Measurements from ENCODE around the gene RPS18. TPM values are rescaled to one million over a fixed set of nuclear protein-coding genes. Genes with fewer than 3 reads are reported as not detected.
A peak's percentile ranks its signal among the peaks of the same experiment; 100 is the strongest.

The RPS18 gene
- total and polyA plus RNA-seq, 7 donors = 1,108 to 4,446 (median 1,410) TPM

DNA sequence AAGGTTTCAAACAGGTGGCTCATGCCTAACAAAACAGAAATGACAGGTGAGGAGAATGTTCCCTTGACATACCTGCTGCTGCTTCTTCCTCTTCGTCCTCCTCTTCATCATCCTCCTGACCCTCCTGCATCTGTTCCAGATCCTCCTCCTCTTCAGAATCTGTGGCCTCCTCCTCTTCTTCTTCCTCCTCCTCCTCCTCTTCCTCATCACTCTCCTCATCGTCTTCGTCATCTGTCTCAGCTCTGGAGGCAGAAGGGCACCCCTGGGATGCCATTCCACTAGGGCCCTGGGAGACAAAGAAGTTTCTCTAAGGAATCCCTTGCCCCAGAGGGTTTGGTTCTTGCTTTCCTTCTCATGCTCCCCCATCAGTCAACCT is 48.1 kb downstream of the RPS18 start:
- H3K9me3 ChIP-seq = no peaks in the 10 kb centered on the region
- WGBS, 3 donors = 89 to 95% (median 90%) methylated on average over 3 of the region's 3 CpGs
- intact Hi-C loops (cut with DNase I) = no loop called here
- H3K36me3 ChIP-seq (ENCODE audit: insufficient read depth in 1 of 2, low read depth in 1 of 2) = peaks cover 11 to 32% of the 10 kb centered on the region in 2 donors
- DNase-seq (no peak), ATAC-seq (no peak)
- H3K27me3 ChIP-seq (ENCODE audit: insufficient read depth in 3 of 3, low read length in 2 of 3) = no peaks in the 10 kb centered on the region
- H3K4me1 ChIP-seq = peaks cover 46% of the 10 kb centered on the region
- no peak for TF ChIP-seq CTCF (IDR thresholded peaks at IDR 0.05)
- peak overlapping the region; percentile 11 for H3K4me3 ChIP-seq
- peak overlapping the region; percentile 30 for H3K27ac ChIP-seq

- intact Hi-C loops (cut with DNase I) = no loop called here
- Histone ChIP-seq H3K27ac (peak overlapping the region; percentile 30), H3K9me3 (no peaks in the 10 kb centered on the region), H3K4me3 (peak overlapping the region; percentile 80), H3K36me3 (ENCODE audit: insufficient read depth in 1 of 2, low read depth in 1 of 2) (peaks cover 11 to 32% of the 10 kb centered on the region in 2 donors), H3K27me3 (ENCODE audit: insufficient read depth in 3 of 3, low read length in 2 of 3) (no peaks in the 10 kb centered on the region), H3K4me1 (peaks cover 42% of the 10 kb centered on the region)
- WGBS, 3 donors = 65 to 72% (median 67%) methylated on average over 32 of the region's 32 CpGs
- DNase-seq = peak; percentile 81 to 82
- ATAC-seq = no peak
- TF ChIP-seq CTCF (IDR thresholded peaks at IDR 0.05) = no peak
Observed at GRCh38 chr6:33320315-33321181, 48.7 kb downstream of the RPS18 start.

DNA sequence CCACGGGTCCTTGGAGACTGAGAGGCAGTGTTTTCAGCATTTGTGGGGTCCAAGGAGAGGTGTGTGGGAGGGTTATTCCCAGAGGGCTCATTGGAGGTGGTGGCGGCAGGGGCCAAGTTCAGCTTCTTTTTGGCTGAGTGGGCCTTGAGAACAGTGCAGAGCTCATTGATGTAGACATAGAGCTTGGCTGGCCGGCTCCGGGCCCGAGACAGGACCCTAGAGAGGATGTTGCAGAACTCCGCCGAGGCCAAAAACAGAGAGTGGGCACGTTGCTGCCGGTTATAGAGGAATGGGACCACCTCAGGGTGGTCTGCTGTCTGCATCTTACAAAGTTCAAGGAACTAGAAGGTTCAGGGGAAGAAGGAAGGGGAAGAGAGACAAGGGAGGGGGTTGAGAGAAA is 49.4 kb downstream of the RPS18 start:
- TF ChIP-seq CTCF (IDR thresholded peaks at IDR 0.05) = no peak
- 65 to 69% (median 68%) methylated on average over 9 of the region's 9 CpGs for WGBS, 3 donors
- H3K4me3 ChIP-seq = peak overlapping the region; percentile 80
- no peak for ATAC-seq
- no peaks in the 10 kb centered on the region for H3K27me3 ChIP-seq (ENCODE audit: insufficient read depth in 3 of 3, low read length in 2 of 3)
- intact Hi-C loops (cut with DNase I) = no loop called here
- H3K4me1 ChIP-seq = peaks cover 42% of the 10 kb centered on the region
- peak overlapping the region; percentile 88 for H3K27ac ChIP-seq
- H3K9me3 ChIP-seq = no peaks in the 10 kb centered on the region
- H3K36me3 ChIP-seq (ENCODE audit: insufficient read depth in 1 of 2, low read depth in 1 of 2) = peaks cover 11 to 32% of the 10 kb centered on the region in 2 donors
- DNase-seq = no peak

- H3K27me3 ChIP-seq (ENCODE audit: insufficient read depth in 3 of 3, low read length in 2 of 3) = no peaks in the 10 kb centered on the region
- 0 to 1% (median 1%) methylated on average over 11 to 12 of the region's 12 CpGs for WGBS, 3 donors
- H3K27ac ChIP-seq = peak overlapping the region; percentile 88
- peak in 2 of 4 donors; percentile 0 to 15 for ATAC-seq
- DNase-seq = no peak
- peaks cover 11 to 30% of the 10 kb centered on the region in 2 donors for H3K36me3 ChIP-seq (ENCODE audit: insufficient read depth in 1 of 2, low read depth in 1 of 2)
- no peaks in the 10 kb centered on the region for H3K9me3 ChIP-seq
- peak overlapping the region; percentile 80 for H3K4me3 ChIP-seq
- H3K4me1 ChIP-seq = peaks cover 27% of the 10 kb centered on the region
- intact Hi-C loops (cut with DNase I) = no loop called here
- no peak for TF ChIP-seq CTCF (IDR thresholded peaks at IDR 0.05)
Observed at GRCh38 chr6:33323623-33323948, 51.7 kb downstream of the RPS18 start.
